HT-29 (cell line): ENCODE measurements around the gene HSF2BP. TPM values are rescaled to one million over a fixed set of nuclear protein-coding genes. Genes with fewer than 3 reads are reported as not detected.
"Not testable (repeated sequence)": the region's sequence is repeated elsewhere in the genome, so short reads cannot be mapped to it uniquely, and the experiment has no call there.

Experiments used
- DNase-seq: peaks from one replicate; pipeline ENCODE4 v3.0.0-alpha.2; 2015; ENCODE audit warnings: low spot score
- total RNA-seq: library from RNA; depleted of rRNA; stranded (reverse); fragments of >200 nt; shearing (Covaris generic); gene quantifications from 2 replicates; pipeline ENCODE4 v1.2.3, GENCODE V29; 2014; rRNA removed

Gene HSF2BP
- 0.13 and 0.56 TPM in 2 replicates for total RNA-seq

- peak; percentile 76 for DNase-seq
Measured at GRCh38 chr21:43659136-43660000, at the start of gene HSF2BP, which contains the start of gene RRP1B. Gene HSF2BP (minus strand): TSS chr21:43659488. CDS start chr21:43658096, 1,392 bp downstream. Gene RRP1B (plus strand): TSS chr21:43659560. CDS start chr21:43659665, 105 bp downstream.

- no peak for DNase-seq
Measured at GRCh38 chr21:43708745-43709381, 49.6 kb upstream of the HSF2BP start.

- no peak for DNase-seq
Measured at GRCh38 chr21:43707462-43707861, 48.2 kb upstream of the HSF2BP start.

- DNase-seq: peak; percentile 53
Measured at GRCh38 chr21:43703035-43703880, 44.0 kb upstream of the HSF2BP start.

- no peak for DNase-seq
Measured at GRCh38 chr21:43702785-43703034, 43.4 kb upstream of the HSF2BP start.

- no peak for DNase-seq
Measured at GRCh38 chr21:43701936-43702784, 42.9 kb upstream of the HSF2BP start.

GRCh38 chr21:43699933-43700599 lies 40.8 kb upstream of the HSF2BP start:
- no peak for DNase-seq

- not testable (repeated sequence) for DNase-seq
Measured at GRCh38 chr21:43699492-43699777, 40.1 kb upstream of the HSF2BP start.

GRCh38 chr21:43697758-43698643 lies 38.7 kb upstream of the HSF2BP start:
- no peak for DNase-seq

- no peak for DNase-seq
Measured at GRCh38 chr21:43696214-43696613, 36.9 kb upstream of the HSF2BP start.

- DNase-seq: no peak
Measured at GRCh38 chr21:43694437-43695079, 35.3 kb upstream of the HSF2BP start.

GRCh38 chr21:43693981-43694380 lies 34.7 kb upstream of the HSF2BP start:
- no peak for DNase-seq

- no peak for DNase-seq
Measured at GRCh38 chr21:43692949-43693348, 33.7 kb upstream of the HSF2BP start.

GRCh38 chr21:43691801-43692200 lies 32.5 kb upstream of the HSF2BP start:
- DNase-seq: no peak

GRCh38 chr21:43691086-43691795 lies 32.0 kb upstream of the HSF2BP start:
- no peak for DNase-seq

GRCh38 chr21:43690346-43690745 lies 31.1 kb upstream of the HSF2BP start:
- DNase-seq: no peak

- DNase-seq: no peak
Measured at GRCh38 chr21:43689556-43690337, 30.5 kb upstream of the HSF2BP start.

GRCh38 chr21:43688906-43689305 lies 29.6 kb upstream of the HSF2BP start:
- DNase-seq: no peak
